ENCODE data around the gene ZNF782.
"Not testable (repeated sequence)": the region's sequence is repeated elsewhere in the genome, so short reads cannot be mapped to it uniquely, and the experiment has no call there.

The ZNF782 gene

DNA sequence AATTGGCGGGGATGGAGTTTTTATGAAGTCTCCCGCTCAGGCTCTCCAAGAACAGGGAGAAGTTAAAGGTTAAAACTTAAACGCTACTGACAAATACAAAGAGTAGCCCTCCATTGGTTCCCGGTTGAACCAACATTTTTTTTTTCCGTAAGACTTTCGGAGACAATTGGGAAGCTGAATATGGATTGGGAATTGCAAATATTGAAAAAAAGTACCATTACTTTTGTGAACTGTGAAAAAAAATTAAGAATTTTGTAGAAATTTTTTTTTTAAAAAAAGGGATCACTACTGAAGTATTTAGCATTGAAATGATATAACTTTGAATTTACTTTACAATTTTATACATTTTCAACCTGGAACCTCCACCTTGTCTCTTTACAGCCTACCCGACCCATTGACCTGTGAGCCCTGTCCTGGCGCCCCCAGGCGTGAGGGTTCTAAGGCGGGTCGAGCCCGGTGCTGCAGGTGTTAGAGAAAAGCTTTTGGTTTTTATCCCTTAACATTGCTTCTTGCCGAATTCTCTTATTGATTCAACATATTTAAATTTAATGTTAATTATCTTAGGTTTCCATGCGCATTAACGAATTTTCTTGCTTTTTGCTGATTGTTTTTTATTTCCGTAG lies 448 bp upstream of the ZNF782 start:
- DNase-seq (ENCODE audit: low read depth in 3 of 3): no peak

DNA sequence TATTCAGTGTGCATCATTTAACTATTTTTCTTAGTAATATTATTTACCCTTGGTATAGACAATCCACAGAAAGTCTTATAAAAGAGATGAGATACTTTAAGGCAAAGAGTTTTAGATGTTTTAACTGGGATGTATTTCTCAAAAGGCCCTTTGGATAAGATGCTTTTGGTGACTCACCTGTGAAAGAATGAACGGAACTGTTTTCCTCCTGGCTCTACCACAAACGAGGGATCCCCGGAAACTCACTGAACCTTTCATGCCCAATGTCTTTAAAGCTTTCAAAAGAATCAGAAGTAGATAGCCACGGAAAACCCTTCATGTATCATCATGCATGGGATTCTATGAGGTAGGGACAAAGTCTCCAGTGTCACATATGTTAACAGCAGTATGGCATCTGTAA lies 1.6 kb downstream of the ZNF782 start:
- no peak for DNase-seq (ENCODE audit: low read depth in 3 of 3)

DNA sequence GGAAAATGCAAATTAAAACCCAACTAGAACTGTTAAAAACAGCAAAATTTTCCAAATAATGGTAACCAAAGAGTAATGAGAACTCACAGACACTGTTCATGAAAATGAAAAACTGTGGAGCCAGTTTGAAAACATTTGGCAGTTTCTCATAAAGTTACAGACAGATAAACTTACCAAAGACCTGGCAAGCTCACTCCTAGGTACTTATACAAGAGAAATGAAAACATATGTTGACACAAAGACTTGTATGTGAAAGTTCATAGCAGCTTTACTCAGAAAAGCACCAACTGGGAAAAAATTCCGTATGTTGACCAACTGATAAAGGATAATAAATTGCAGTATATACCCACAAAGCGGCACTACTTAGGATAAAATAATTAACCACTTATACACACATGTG lies 10.3 kb downstream of the ZNF782 start:
- DNase-seq (ENCODE audit: low read depth in 3 of 3): no peak

DNA sequence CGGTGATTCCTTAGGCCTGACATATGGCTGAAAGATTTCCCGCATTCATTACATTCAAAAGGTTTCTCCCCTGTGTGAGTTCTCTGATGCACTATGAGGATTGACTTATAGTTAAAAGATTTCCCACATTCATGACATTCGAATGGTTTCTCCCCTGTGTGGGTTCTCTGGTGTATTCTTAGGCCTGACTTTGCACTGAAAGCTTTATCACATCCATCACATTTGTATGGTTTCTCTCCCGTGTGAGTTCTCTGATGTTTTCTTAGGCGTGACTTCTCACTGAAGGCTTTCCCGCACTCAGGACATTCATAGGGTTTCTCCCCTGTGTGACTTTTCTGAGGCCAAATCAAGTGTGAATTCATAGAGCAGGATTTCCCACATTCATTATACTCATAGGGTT lies 35.8 kb downstream of the ZNF782 start:
- no peak for DNase-seq (ENCODE audit: low read depth in 3 of 3)

DNA sequence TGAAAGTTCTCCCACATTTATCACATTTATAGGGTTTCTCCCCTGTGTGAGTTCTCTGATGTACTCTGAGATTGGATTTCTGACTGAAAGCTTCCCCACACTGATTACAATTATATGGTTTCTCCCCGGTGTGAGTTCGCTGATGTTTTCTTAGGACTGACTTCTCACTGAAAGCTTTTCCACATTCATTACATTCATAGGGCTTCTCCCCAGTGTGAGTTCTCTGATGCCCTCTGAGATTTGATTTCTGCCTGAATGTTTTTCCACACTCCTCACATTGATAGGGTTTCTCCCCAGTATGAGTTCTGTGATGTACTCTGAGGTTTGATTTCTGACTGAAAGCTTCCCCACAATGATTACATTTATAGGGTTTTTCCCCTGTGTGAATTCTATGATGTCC lies 36.3 kb downstream of the ZNF782 start:
- no peak for DNase-seq (ENCODE audit: low read depth in 3 of 3)

DNA sequence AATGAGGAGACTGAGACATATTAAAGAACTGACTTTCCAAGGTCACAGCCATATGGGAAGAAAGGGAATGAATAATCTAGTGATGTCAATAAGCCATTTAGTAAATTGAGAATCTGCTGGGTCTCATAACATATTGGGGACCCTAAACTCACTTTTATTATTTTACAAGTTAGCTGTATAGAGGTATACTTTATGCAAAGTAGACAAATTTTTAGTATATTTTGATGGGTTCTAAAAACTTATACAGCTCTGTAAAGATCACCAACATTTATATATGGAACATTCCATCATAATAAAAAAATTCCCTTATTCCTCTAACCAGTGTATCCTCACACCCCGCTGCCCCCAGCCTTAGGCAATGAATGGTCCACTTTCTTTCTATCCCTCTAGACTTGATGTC lies 40.7 kb downstream of the ZNF782 start:
- DNase-seq (ENCODE audit: low read depth in 3 of 3): no peak

DNA sequence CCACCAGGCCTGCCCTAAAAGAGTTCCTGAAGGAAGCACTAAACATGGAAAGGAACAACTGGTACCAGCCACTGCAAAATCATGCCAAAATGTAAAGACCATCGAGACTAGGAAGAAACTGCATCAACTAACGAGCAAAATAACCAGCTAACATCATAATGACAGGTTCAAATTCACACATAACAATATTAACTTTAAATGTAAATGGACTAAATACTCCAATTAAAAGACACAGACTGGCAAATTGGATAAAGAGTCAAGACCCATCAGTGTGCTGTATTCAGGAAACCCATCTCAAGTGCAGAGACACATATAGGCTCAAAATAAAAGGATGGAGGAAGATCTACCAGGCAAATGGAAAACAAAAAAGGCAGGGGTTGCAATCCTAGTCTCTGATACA lies 55.4 kb downstream of the ZNF782 start:
- not testable (repeated sequence) for DNase-seq (ENCODE audit: low read depth in 3 of 3)

DNA sequence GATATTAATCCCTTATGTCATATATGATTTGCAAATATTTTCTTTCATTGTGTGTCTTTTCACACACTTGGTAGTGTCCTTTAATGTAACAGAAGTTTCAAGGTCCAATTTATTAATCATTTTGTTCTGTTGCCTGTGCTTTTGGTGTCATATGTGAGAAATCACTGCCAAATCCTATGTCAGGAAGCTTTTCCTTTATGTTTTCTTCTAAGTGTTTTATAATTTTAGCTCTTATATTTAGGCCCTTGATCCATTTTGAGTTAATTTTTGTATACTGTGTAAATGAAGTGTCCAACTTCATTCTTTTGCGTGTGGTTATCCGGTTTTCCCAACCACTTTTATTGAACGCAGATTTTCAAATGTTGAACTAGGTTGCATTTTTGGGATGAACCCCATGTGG lies 70.3 kb downstream of the ZNF782 start:
- DNase-seq (ENCODE audit: low read depth in 3 of 3): no peak

DNA sequence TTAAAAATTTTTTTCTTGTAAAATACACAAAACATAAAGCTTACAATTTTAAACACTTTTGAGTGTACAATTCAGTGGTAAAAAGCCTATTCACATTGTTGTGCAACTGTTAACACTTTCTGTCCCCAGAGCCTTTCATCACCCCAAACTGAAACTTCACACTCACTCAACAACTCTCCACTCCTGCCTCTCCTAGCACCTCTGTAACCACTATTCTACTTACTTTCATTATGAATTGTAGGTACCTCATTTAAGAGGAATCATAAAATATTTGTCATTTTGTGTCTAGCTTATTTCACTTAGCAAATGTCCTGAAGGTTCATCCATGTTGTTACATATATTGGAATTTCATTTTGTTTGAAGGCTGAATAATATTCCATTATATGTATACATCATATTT lies 72.1 kb downstream of the ZNF782 start:
- no peak for DNase-seq (ENCODE audit: low read depth in 3 of 3)

DNA sequence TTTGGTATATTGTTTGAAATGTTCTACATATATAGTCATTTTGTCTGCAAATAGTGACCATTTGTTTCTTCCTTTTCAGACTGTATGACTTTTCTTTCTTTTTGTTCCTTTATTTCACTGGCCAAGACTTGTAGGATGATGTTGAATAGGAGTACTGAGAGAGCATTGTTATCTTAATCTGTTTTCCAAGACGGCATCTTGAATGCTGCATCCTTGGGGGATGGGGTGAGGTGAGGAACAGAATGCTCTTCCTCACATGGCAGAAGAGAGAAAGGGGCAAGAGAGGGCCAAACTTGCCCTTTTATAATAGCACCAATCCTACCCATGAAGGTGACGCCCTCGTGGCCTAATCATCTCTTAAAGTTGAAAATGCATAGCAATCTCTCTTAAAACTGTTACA lies 72.8 kb downstream of the ZNF782 start:
- DNase-seq (ENCODE audit: low read depth in 3 of 3): no peak

DNA sequence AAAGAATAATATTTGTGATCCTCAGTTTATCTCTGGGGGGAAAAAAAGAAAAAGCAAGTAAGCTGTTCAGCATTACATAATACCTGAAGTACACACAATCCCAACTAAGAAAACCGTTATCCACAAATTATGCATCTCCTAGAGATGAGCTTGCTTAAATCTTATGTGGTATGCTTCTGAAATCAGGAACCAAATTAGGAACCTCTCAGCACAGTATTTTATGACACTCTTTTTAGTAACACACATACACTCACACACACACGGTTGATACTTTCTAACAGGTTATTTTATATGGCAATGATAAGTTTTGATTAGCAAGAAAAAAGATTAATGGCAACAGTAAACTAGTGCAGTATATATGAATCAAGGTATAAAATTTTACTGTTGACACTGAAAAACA lies 75.2 kb downstream of the ZNF782 start:
- DNase-seq (ENCODE audit: low read depth in 3 of 3): no peak

DNA sequence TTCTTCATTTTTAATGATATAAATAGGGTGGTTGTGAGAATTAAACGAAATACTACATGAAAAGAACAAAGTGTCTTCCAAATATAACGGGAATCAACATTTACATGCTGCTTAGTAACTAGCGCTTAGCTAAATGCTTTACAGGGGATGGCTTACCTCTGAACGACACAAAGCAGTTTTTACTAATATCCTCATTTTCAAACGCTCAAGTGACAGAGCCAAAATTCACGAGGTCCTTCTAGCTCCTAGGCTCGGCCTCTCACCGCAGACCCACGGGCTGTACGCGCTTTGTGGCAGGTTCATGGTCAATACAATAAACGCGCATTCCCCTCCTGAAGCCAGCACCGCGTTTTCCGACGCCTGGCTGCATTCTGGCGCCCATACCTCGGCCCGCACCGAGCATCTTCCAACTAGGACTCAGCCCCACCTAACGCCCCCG lies 76.9 kb downstream of the ZNF782 start:
- no peak for DNase-seq (ENCODE audit: low read depth in 3 of 3)

DNA sequence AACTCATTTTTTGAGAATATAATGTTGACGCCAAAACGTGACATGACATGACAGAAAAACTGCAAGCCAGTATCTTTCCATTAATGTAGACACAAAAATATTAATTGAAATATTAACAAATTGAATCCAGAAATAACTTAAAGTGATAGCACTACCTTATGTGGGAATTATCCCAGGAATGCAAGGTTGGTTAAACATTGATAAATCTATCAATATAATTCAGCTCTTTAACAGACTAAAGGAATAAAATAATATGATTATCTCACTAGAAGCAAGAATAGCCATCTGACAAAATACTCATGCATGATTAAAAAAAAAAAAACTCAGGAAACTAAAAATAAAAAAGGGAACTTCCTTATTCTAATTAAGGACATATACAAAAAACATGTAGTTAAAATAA lies 83.2 kb downstream of the ZNF782 start:
- no peak for DNase-seq (ENCODE audit: low read depth in 3 of 3)

DNA sequence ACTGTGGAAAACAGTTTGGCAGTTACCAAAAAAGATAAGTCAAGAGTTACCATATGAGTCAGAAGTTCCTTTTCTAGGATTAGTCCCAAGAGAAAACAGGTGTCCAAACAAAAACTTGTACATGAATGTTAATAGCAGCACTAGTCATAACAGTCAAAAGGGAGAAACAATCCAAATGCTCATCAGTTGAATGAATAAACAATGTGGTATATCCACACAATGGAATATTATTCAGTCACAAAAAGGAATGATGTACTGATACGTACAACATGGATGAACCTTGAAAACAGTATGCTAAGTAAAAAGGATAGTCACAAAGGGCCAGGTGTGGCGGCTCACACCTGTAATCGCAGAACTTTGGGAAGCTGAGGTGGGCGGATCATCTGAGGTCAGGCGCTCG lies 84.3 kb downstream of the ZNF782 start:
- DNase-seq (ENCODE audit: low read depth in 3 of 3): no peak
